ENCODE results near the gene TNFSF18. TPM values are rescaled to one million over a fixed set of nuclear protein-coding genes. Genes with fewer than 3 reads are reported as not detected.

The TNFSF18 gene
- total and polyA plus RNA-seq, 4 donors: 0.61 TPM; not detected in 3

GRCh38 chr1:173015629-173016028, 35.1 kb downstream of the TNFSF18 start:
- TF ChIP-seq GABPA (IDR thresholded peaks at IDR 0.05 in 1 of 2, conservative IDR thresholded peaks at IDR 0.05 in 1 of 2): no peak
- TF ChIP-seq RAD21 (IDR thresholded peaks at IDR 0.05): no peak
- TF ChIP-seq FOXA1 (IDR thresholded peaks at IDR 0.05): no peak
- TF ChIP-seq, protein P1, sequence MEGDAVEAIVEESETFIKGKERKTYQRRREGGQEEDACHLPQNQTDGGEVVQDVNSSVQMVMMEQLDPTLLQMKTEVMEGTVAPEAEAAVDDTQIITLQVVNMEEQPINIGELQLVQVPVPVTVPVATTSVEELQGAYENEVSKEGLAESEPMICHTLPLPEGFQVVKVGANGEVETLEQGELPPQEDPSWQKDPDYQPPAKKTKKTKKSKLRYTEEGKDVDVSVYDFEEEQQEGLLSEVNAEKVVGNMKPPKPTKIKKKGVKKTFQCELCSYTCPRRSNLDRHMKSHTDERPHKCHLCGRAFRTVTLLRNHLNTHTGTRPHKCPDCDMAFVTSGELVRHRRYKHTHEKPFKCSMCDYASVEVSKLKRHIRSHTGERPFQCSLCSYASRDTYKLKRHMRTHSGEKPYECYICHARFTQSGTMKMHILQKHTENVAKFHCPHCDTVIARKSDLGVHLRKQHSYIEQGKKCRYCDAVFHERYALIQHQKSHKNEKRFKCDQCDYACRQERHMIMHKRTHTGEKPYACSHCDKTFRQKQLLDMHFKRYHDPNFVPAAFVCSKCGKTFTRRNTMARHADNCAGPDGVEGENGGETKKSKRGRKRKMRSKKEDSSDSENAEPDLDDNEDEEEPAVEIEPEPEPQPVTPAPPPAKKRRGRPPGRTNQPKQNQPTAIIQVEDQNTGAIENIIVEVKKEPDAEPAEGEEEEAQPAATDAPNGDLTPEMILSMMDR (IDR thresholded peaks at IDR 0.05; ENCODE audit: low read depth, low read length, missing input control): no peak
- no peak for TF ChIP-seq REST (IDR thresholded peaks at IDR 0.05)
- no peak for TF ChIP-seq FOXA2 (IDR thresholded peaks at IDR 0.05)
- TF ChIP-seq RXRA (IDR thresholded peaks at IDR 0.05): no peak
- no peak for TF ChIP-seq TAF1 (conservative IDR thresholded peaks at IDR 0.05)
- TF ChIP-seq, protein P2, sequence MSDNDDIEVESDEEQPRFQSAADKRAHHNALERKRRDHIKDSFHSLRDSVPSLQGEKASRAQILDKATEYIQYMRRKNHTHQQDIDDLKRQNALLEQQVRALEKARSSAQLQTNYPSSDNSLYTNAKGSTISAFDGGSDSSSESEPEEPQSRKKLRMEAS (IDR thresholded peaks at IDR 0.05): no peak
- no peak for TF ChIP-seq HNF4A (conservative IDR thresholded peaks at IDR 0.05)
- no peak for TF ChIP-seq NR2F2 (IDR thresholded peaks at IDR 0.05)
- no peak for TF ChIP-seq HNF4G (IDR thresholded peaks at IDR 0.05)
- Histone ChIP-seq H3K27me3 (ENCODE audit: control insufficient read depth in 4 of 4, insufficient read depth in 4 of 4, low read length in 3 of 4) (no peaks in the 10 kb centered on the region), H3K36me3 (ENCODE audit: control insufficient read depth in 4 of 4, insufficient read depth in 3 of 4, low read depth in 1 of 4, low read length in 3 of 4) (no peaks in the 10 kb centered on the region), H3K4me1 (ENCODE audit: control insufficient read depth in 4 of 4, insufficient read depth in 4 of 4, low read length in 3 of 4) (peaks cover 0 to 7% (median 0%) of the 10 kb centered on the region in 4 donors), H3K9me3 (ENCODE audit: control insufficient read depth in 4 of 4, low read length in 3 of 4) (no peaks in the 10 kb centered on the region), H3K27ac (ENCODE audit: low read depth in 1 of 2, low read length in 2 of 2) (no peak overlapping the region), H3K4me3 (ENCODE audit: low read depth in 1 of 3, low read length in 3 of 3) (no peak overlapping the region), H3K9ac (ENCODE audit: low read depth in 1 of 2, low read length in 2 of 2) (no peak overlapping the region)
- DNase-seq (ENCODE audit: low spot score): no peak
- WGBS: 81% methylated on average over 1 of the region's 1 CpG

GRCh38 chr1:173014160-173014559, 36.6 kb downstream of the TNFSF18 start:
- TF ChIP-seq, protein P3, sequence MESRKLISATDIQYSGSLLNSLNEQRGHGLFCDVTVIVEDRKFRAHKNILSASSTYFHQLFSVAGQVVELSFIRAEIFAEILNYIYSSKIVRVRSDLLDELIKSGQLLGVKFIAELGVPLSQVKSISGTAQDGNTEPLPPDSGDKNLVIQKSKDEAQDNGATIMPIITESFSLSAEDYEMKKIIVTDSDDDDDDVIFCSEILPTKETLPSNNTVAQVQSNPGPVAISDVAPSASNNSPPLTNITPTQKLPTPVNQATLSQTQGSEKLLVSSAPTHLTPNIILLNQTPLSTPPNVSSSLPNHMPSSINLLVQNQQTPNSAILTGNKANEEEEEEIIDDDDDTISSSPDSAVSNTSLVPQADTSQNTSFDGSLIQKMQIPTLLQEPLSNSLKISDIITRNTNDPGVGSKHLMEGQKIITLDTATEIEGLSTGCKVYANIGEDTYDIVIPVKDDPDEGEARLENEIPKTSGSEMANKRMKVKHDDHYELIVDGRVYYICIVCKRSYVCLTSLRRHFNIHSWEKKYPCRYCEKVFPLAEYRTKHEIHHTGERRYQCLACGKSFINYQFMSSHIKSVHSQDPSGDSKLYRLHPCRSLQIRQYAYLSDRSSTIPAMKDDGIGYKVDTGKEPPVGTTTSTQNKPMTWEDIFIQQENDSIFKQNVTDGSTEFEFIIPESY (IDR thresholded peaks at IDR 0.05): no peak

More at GRCh38 chr1:173014160-173014559, 36.6 kb downstream of the TNFSF18 start:
- H3K9me3 ChIP-seq (ENCODE audit: control insufficient read depth in 4 of 4, low read length in 3 of 4): no peaks in the 10 kb centered on the region
- H3K4me1 ChIP-seq (ENCODE audit: control insufficient read depth in 4 of 4, insufficient read depth in 4 of 4, low read length in 3 of 4): peaks cover 0 to 7% (median 0%) of the 10 kb centered on the region in 4 donors
- WGBS: 95% methylated on average over 1 of the region's 1 CpG
- H3K4me3 ChIP-seq (ENCODE audit: low read depth in 1 of 3, low read length in 3 of 3): no peak overlapping the region
- no peaks in the 10 kb centered on the region for H3K36me3 ChIP-seq (ENCODE audit: control insufficient read depth in 4 of 4, insufficient read depth in 3 of 4, low read depth in 1 of 4, low read length in 3 of 4)
- H3K27me3 ChIP-seq (ENCODE audit: control insufficient read depth in 4 of 4, insufficient read depth in 4 of 4, low read length in 3 of 4): no peaks in the 10 kb centered on the region
- no peak overlapping the region for H3K27ac ChIP-seq (ENCODE audit: low read depth in 1 of 2, low read length in 2 of 2)
- H3K9ac ChIP-seq (ENCODE audit: low read depth in 1 of 2, low read length in 2 of 2): no peak overlapping the region
- DNase-seq (ENCODE audit: low spot score): no peak
